GM19239 (cell line): ENCODE measurements around the gene SLX4.
"Not testable (repeated sequence)": the region's sequence is repeated elsewhere in the genome, so short reads cannot be mapped to it uniquely, and the experiment has no call there.

ENCODE experiments used
- DNase-seq: peaks from one replicate; pipeline ENCODE4 v3.0.0; 2011; ENCODE audit warnings: low spot score; ENCODE audit not compliant: insufficient read length
- FAIRE-seq: peaks from 2 replicates; lab custom pipeline; 2011; peaks lifted over from hg19 to GRCh38; lab: Jason Lieb, UNC

The SLX4 gene

GRCh38 chr16:3611146-3611975, at the start of gene SLX4:
Gene SLX4 (minus strand): TSS chr16:3611606. CDS start chr16:3608964, 2,642 bp downstream.
- peak; percentile 97 for DNase-seq
- peak; percentile 74 for FAIRE-seq

GRCh38 chr16:3659251-3659650, 47.8 kb upstream of the SLX4 start:
- no peak for FAIRE-seq
- no peak for DNase-seq

GRCh38 chr16:3656491-3657468, 45.4 kb upstream of the SLX4 start:
- DNase-seq (no peak), FAIRE-seq (no peak)

- DNase-seq, FAIRE-seq: not testable (repeated sequence)
These were observed 44.7 kb upstream of the SLX4 start for GRCh38 chr16:3656160-3656490.

GRCh38 chr16:3655396-3656159, 44.2 kb upstream of the SLX4 start:
- DNase-seq (no peak), FAIRE-seq (no peak)

GRCh38 chr16:3655030-3655395, 43.6 kb upstream of the SLX4 start:
- DNase-seq (no peak), FAIRE-seq (no peak)

- DNase-seq = peak; percentile 79
These were observed 43.0 kb upstream of the SLX4 start, which contains the start of gene DNASE1 for GRCh38 chr16:3654249-3654991. Gene DNASE1 (plus strand): TSS chr16:3654691. CDS start chr16:3655374, 683 bp downstream.

DNA sequence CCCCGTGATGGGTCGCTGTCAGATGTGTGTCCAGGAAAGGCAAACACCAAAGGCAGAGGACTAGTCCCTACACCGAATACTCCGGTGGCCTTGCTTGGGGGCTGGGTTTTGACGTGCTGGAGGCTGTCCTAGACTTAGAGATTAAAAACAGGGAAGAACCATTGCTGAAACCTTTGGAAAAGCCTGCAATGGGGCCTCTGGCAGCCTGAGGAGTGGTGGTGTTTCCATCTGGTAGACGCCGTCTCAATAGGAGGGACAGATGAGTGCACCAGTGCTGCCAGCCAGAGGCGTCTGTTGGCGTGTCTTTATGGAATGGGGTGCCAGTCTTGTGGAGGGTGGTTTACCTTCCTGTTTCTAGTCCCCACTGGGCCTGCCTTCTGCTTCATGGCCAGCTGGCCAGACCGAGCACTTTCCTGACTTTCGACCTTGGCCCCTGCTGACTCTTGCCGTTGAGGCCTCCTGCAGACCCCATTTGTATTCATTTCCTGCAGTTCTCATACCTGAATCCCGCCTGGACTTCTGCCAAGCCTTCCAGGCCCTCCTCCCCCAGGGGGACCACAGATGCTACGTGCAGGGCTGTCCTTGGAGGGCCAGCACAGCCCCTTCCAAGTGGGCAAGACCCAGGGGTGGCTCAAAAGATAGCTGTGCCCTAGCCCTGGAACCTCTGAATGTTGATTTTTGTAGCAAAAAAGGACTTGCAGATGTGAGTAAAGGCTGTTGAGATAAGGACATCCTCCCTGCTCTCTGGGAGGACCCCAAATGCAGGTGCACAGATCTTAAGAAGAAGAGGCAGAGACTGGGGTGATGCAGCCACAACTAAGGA, 41.2 kb upstream of the SLX4 start:
- FAIRE-seq (no peak), DNase-seq (no peak)

More at GRCh38 chr16:3654249-3654991, 43.0 kb upstream of the SLX4 start, which contains the start of gene DNASE1:
- peak; percentile 87 for FAIRE-seq

DNA sequence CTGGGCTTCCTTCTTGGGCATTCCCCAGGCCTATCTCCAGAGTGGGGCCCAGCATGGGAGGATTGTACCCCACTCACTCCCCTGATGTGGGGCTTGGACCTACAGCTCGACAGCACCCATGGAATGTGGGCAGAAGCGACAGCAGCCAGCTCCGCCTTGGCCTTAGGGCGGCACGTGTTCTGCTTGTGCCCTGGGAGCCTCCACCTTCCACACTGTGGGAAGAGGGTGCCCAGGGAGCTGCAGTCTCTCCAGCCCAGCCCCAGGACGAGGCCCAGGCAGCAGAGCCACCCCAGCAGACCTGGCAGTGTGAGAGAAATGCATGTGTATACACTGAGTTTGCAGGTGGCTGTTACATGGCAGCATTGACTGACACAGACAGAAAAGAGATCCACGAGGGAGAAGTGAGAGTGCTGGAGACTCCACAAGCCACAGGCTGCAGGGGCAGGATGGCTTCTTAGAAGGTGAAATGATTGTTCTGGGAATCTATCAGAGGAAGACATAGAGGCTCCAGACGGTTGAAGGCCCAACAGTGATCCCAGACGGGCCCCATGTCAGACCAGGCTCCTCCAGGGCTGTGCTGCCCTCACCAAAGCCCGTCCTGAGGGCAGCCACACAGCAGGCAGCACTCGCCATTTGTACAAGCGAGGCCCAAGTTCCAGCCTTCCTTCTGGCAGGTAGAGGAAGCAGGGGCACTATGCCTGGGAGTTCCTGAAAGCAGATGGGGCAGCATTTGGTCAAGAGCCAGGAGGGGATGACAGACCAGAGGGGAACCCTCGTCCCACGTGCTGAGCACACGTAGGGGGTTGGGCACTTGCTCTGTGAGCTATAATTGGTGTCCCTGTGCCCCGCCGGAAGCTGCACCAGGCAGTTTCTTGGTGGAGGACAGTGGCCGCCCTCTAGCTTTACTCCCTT, 40.3 kb upstream of the SLX4 start:
- no peak for DNase-seq
- no peak for FAIRE-seq

GRCh38 chr16:3650631-3651265, 39.3 kb upstream of the SLX4 start:
- DNase-seq = no peak
- FAIRE-seq = no peak

- FAIRE-seq (no peak), DNase-seq (no peak)
These were observed 35.0 kb upstream of the SLX4 start for GRCh38 chr16:3646348-3646920.

DNA sequence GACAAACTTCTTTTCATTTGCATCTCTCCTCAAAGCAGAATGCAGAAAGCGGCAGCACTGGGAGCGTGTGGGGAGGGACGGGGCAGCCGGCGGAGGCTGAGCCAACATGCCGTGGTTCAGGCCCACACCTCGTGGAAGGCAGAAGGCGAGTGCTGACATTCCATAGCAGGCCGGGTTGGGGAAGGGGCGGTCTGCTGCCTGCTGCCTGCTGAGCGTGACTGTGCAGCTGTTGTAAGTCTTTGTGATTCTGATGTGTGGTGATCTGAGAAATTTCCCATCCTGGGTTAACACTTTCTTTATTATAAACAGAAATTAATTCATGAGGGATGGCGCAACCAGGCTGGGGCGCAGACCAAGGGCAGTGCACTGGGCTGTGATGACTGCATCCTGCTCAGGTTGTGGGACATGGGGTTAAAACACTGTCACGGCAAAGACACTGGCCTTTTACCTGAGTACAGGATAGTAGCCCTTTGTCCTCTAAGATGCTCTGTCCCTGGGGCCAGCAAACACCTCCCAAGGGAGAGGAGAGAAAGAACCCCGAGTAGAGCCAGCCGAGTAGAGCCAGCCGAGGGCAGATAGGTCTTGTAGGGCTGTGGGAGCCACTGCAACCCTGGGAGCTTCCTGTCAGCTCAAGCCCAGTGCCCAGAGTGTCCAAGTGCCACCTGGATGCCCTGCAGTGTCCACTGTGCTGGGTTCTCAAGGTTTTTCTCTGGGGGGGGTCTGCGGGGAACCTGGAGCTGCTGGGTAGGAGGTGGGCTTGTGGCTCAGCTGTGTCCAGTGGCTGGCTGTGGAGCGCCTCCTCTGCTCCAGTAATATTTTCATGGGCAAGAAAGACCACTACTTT, 34.3 kb upstream of the SLX4 start:
- FAIRE-seq (no peak), DNase-seq (no peak)

- FAIRE-seq (no peak), DNase-seq (no peak)
These were observed 33.7 kb upstream of the SLX4 start for GRCh38 chr16:3645108-3645503.

DNA sequence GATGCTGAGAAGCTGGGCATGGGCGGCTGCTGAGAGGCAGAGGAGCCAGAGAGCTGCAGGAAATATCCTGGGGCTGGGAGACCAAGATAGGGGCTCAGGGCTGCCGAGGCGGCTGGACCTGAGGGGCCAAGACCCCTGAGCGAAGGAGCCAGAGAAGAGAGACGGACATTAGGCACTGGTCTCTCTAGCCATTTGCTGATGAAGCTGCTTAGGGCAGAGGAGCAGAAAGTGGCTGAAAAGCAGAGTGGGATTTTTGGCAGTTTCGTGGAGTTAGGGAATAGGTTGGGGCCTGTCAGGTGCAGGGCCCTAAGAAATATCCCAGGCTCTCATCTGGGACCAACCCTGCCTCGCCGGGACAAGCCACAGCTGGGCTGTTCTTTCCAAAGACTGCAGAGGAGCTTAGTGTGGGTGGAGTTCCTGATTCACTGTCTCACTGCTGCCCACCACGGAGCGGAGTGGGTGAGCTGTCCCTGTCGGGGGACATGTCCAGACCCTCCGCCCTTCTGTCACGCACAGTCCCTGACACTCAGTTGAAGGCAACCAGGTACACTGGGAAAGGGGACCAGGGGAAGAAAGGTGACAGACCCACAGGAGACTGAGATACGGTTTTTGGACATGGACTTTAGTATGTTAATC, 31.8 kb upstream of the SLX4 start:
- FAIRE-seq (no peak), DNase-seq (no peak)

DNA sequence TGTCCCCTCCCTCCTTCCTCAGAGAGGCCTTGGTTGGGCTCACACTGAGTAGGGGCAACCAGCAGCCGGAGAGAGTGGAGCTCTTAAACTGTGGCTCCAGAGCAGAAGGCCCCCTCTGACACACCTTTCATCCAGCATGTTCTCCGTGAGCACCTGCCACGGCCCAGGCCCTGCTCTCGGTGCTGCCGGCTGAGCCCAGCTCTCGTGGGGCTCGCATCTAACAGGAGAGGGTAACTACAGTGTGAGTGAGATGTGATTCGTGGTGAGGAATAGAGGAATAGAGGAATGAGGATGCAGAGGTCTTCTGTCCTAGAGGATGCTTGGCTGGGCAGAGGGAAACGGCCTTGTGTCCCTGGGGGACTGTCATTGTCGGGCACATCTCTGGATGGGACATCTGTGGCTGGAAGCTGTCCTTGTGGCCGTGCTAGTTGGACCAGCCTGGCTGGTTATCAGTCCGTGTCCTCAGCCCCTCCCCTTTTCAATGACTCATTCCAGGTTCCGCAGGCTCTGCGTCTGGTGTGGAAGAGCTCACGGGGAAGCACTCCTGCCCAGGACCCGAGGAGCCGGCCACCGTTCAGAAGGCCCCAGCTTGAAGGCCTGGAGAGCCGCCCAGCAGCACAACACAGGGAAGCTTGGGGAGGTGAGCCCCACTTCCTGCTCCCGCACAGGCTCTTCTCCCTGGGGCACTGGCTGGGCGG, 31.1 kb upstream of the SLX4 start:
- DNase-seq (no peak), FAIRE-seq (no peak)
